ENCODE data around the gene TENM3.

Gene TENM3

GRCh38 chr4:182843808-182844325, 600.7 kb downstream of the TENM3 start:
- H3K27me3 Mint-ChIP-seq (ENCODE audit: low read depth), result peaks cover 51% of the 10 kb centered on the region
- H3K36me3 Mint-ChIP-seq (ENCODE audit: low read depth), result no peaks in the 10 kb centered on the region
- no peak for TF ChIP-seq CTCF (IDR thresholded peaks at IDR 0.05; ENCODE audit: unreplicated experiment in 3 of 3)
- H3K4me1 Mint-ChIP-seq, result peaks cover 13% of the 10 kb centered on the region
- H3K9me3 Mint-ChIP-seq, result no peaks in the 10 kb centered on the region
- no peak overlapping the region for H3K27ac Mint-ChIP-seq
- H3K4me3 Mint-ChIP-seq, result no peak overlapping the region

GRCh38 chr4:182845618-182846017, 602.4 kb downstream of the TENM3 start:
- H3K36me3 Mint-ChIP-seq (ENCODE audit: low read depth), result no peaks in the 10 kb centered on the region
- TF ChIP-seq CTCF (IDR thresholded peaks at IDR 0.05; ENCODE audit: unreplicated experiment in 3 of 3), result no peak
- no peak overlapping the region for H3K27ac Mint-ChIP-seq
- peaks cover 55% of the 10 kb centered on the region for H3K27me3 Mint-ChIP-seq (ENCODE audit: low read depth)
- no peaks in the 10 kb centered on the region for H3K9me3 Mint-ChIP-seq
- no peak overlapping the region for H3K4me3 Mint-ChIP-seq
- peaks cover 13% of the 10 kb centered on the region for H3K4me1 Mint-ChIP-seq

GRCh38 chr4:182846036-182846435, 602.8 kb downstream of the TENM3 start:
- Mint-ChIP-seq H3K36me3 (ENCODE audit: low read depth) (no peaks in the 10 kb centered on the region), H3K4me3 (no peak overlapping the region), H3K27ac (no peak overlapping the region), H3K27me3 (ENCODE audit: low read depth) (peaks cover 56% of the 10 kb centered on the region), H3K4me1 (peaks cover 13% of the 10 kb centered on the region), H3K9me3 (no peaks in the 10 kb centered on the region)
- no peak for TF ChIP-seq CTCF (IDR thresholded peaks at IDR 0.05; ENCODE audit: unreplicated experiment in 3 of 3)

- peaks cover 52% of the 10 kb centered on the region for H3K27me3 Mint-ChIP-seq (ENCODE audit: low read depth)
- peaks cover 11% of the 10 kb centered on the region for H3K4me1 Mint-ChIP-seq
- H3K36me3 Mint-ChIP-seq (ENCODE audit: low read depth), result no peaks in the 10 kb centered on the region
- peaks cover 3% of the 10 kb centered on the region for H3K9me3 Mint-ChIP-seq
- H3K4me3 Mint-ChIP-seq, result no peak overlapping the region
- no peak for TF ChIP-seq CTCF (IDR thresholded peaks at IDR 0.05; ENCODE audit: unreplicated experiment in 3 of 3)
- H3K27ac Mint-ChIP-seq, result no peak overlapping the region
Measured at GRCh38 chr4:182847576-182848450, 604.6 kb downstream of the TENM3 start.

- Mint-ChIP-seq H3K27me3 (ENCODE audit: low read depth) (peaks cover 46% of the 10 kb centered on the region), H3K4me1 (peaks cover 4% of the 10 kb centered on the region), H3K9me3 (peaks cover 9% of the 10 kb centered on the region), H3K27ac (no peak overlapping the region), H3K36me3 (ENCODE audit: low read depth) (no peaks in the 10 kb centered on the region), H3K4me3 (no peak overlapping the region)
- TF ChIP-seq CTCF (IDR thresholded peaks at IDR 0.05; ENCODE audit: unreplicated experiment in 3 of 3), result no peak
Measured at GRCh38 chr4:182848685-182849084, 605.5 kb downstream of the TENM3 start.

All from nephron (organoid).